Loucy (cell line): ENCODE results near the gene MAP7D2.

ENCODE experiments used
- H2AFZ ChIP-seq: fragments of 200-600 bp; sonication (generic); 2 replicates; pipeline ENCODE4 v1.6.0; 2016; ENCODE audit warnings: antibody characterized with exemption, mild to moderate bottlenecking, low read length, moderate library complexity
- H3F3A ChIP-seq: fragments of 200-600 bp; 2 replicates; pipeline ENCODE4 v1.6.0; 2016; ENCODE audit warnings: antibody characterized with exemption, low read depth, mild to moderate bottlenecking
- H3K27me3 ChIP-seq: fragments of 200-600 bp; sonication (generic); 2 replicates; pipeline ENCODE4 v1.6.1; 2014; ENCODE audit warnings: low read length, mild to moderate bottlenecking; ENCODE audit not compliant: insufficient read depth, poor library complexity, severe bottlenecking
- H3K36me3 ChIP-seq: fragments of 200-600 bp; sonication (generic); 2 replicates; pipeline ENCODE4 v1.6.1; 2016; ENCODE audit warnings: low read length; ENCODE audit not compliant: insufficient read depth
- H3K4me1 ChIP-seq: fragments of 200-600 bp; sonication (generic); 2 replicates; pipeline ENCODE4 v1.5.1; 2014; ENCODE audit warnings: low read length, mild to moderate bottlenecking; ENCODE audit not compliant: insufficient read depth, poor library complexity, severe bottlenecking
- H3K4me2 ChIP-seq: fragments of 200-600 bp; sonication (generic); 2 replicates; pipeline ENCODE4 v1.6.0; 2014; ENCODE audit warnings: antibody characterized with exemption, low read length, low read depth, mild to moderate bottlenecking; ENCODE audit not compliant: poor library complexity, severe bottlenecking
- H3K4me3 ChIP-seq: fragments of 200-600 bp; sonication (generic); 2 replicates; pipeline ENCODE4 v1.5.1; 2014; ENCODE audit warnings: low read length, mild to moderate bottlenecking, mixed read lengths; ENCODE audit not compliant: poor library complexity, severe bottlenecking
- H3K79me2 ChIP-seq: fragments of 200-600 bp; sonication (generic); 2 replicates; pipeline ENCODE4 v1.6.1; 2014; ENCODE audit warnings: low read length; ENCODE audit not compliant: insufficient read depth
- H3K9ac ChIP-seq: fragments of 200-600 bp; sonication (generic); 2 replicates; pipeline ENCODE4 v1.6.0; 2014; ENCODE audit warnings: mild to moderate bottlenecking, low read depth, low read length, moderate library complexity; ENCODE audit not compliant: poor library complexity, severe bottlenecking
- H3K9me2 ChIP-seq: fragments of 200-600 bp; sonication (generic); replicated peaks from 2 replicates; pipeline ENCODE4 v1.6.1; 2016; ENCODE audit warnings: low read depth, low read length, mixed read lengths
- H3K9me3 ChIP-seq: fragments of 200-600 bp; sonication (generic); 2 replicates; pipeline ENCODE4 v1.6.1; 2014; ENCODE audit warnings: mild to moderate bottlenecking, antibody characterized with exemption, low read length, low read depth; ENCODE audit not compliant: insufficient read depth
- H4K20me1 ChIP-seq: fragments of 200-600 bp; sonication (generic); 2 replicates; pipeline ENCODE4 v1.6.0; 2014; ENCODE audit warnings: antibody characterized with exemption, low read length, mild to moderate bottlenecking; ENCODE audit not compliant: insufficient read depth, poor library complexity, severe bottlenecking
- EZH2phosphoT487 ChIP-seq: fragments of 200-600 bp; IDR thresholded peaks from 2 replicates; pipeline ENCODE4 v1.6.1; 2018; ENCODE audit warnings: antibody characterized with exemption, mild to moderate bottlenecking, moderate library complexity, borderline replicate concordance
- TF ChIP-seq, protein P1 (sequence below): fragments of 200-600 bp; sonication (generic); conservative IDR thresholded peaks from 2 replicates; pipeline ENCODE4 v1.5.1; 2014; ENCODE audit warnings: mild to moderate bottlenecking, antibody characterized with exemption, low read length

MAP7D2 gene

DNA sequence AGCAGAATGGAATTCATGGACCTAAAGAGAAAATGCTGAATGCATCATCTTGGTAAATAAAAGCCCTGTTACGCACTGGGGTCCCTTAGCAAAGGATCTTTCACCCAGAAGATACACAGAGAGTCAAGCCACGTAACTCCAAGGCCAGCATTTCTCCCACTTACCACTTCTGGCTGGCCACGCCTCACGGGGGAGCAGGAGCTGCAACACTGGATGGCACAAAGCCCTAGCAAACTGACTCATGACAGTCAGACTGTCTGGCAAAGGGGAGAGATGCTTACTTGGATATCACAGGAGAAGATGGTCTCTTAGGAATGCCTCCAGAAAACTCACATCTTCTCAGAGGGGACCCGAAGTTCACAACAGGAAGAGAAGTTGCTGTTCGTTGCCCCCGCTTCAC, 74.5 kb downstream of the MAP7D2 start:
- no peaks in the 10 kb centered on the region for H3K9me2 ChIP-seq
- no peak overlapping the region for H3K4me2 ChIP-seq
- no peaks in the 10 kb centered on the region for H3K9me3 ChIP-seq
- H3K4me1 ChIP-seq = no peaks in the 10 kb centered on the region
- H3F3A ChIP-seq = no peaks in the 10 kb centered on the region
- no peak overlapping the region for H2AFZ ChIP-seq
- no peaks in the 10 kb centered on the region for H3K79me2 ChIP-seq
- no peak overlapping the region for H3K9ac ChIP-seq
- no peaks in the 10 kb centered on the region for H4K20me1 ChIP-seq
- no peak overlapping the region for H3K4me3 ChIP-seq
- no peaks in the 10 kb centered on the region for H3K27me3 ChIP-seq
- H3K36me3 ChIP-seq = no peaks in the 10 kb centered on the region
- TF ChIP-seq, protein P1, sequence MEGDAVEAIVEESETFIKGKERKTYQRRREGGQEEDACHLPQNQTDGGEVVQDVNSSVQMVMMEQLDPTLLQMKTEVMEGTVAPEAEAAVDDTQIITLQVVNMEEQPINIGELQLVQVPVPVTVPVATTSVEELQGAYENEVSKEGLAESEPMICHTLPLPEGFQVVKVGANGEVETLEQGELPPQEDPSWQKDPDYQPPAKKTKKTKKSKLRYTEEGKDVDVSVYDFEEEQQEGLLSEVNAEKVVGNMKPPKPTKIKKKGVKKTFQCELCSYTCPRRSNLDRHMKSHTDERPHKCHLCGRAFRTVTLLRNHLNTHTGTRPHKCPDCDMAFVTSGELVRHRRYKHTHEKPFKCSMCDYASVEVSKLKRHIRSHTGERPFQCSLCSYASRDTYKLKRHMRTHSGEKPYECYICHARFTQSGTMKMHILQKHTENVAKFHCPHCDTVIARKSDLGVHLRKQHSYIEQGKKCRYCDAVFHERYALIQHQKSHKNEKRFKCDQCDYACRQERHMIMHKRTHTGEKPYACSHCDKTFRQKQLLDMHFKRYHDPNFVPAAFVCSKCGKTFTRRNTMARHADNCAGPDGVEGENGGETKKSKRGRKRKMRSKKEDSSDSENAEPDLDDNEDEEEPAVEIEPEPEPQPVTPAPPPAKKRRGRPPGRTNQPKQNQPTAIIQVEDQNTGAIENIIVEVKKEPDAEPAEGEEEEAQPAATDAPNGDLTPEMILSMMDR = no peak
- no peak for TF ChIP-seq EZH2phosphoT487

DNA sequence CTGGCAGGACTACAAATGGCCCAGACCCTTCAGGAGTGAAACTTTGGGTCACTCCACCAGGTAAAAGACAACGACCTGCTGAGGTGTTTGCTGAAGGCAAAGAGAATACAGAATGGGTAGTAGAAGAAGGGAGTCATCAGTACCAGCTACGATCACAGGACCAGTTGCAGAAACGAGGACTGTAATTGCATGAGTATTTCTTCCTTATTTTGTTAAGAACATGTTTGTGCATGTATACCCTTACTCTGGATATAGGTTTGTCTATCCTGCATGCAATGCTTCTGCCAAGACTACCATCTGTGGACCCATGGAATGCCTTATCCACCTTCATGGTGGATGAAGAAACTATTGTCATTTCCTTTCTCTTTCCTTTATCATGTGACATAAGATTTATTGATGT, 77.7 kb downstream of the MAP7D2 start:
- H3K4me1 ChIP-seq = no peaks in the 10 kb centered on the region
- TF ChIP-seq, protein P1 = no peak
- TF ChIP-seq EZH2phosphoT487 = no peak

DNA sequence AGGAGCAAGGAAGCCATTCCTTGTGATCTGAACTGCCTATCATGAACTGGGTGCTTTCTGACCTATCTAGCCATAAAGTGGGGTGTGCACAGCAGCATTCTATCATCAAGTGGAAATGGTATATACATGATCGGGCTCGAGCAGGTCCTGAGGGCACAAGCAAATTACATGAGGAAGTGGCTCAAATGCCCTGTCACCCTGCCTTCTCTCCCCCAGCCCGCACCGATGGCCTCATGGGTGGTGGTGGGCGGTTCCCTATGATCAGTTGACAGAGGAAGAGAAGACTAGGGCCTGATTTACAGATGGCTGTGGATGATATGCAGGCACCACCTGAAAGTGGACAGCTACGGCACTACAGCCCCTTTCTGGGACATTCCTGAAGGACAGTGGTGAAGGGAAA, 79.5 kb downstream of the MAP7D2 start:
- TF ChIP-seq, protein P1 = no peak
- no peak for TF ChIP-seq EZH2phosphoT487
- no peak overlapping the region for H3K9ac ChIP-seq
- H3K9me3 ChIP-seq = no peaks in the 10 kb centered on the region
- no peak overlapping the region for H3K4me3 ChIP-seq
- H3K27me3 ChIP-seq = no peaks in the 10 kb centered on the region
- no peak overlapping the region for H2AFZ ChIP-seq
- no peaks in the 10 kb centered on the region for H3K9me2 ChIP-seq
- H4K20me1 ChIP-seq = no peaks in the 10 kb centered on the region
- H3F3A ChIP-seq = no peaks in the 10 kb centered on the region
- H3K79me2 ChIP-seq = no peaks in the 10 kb centered on the region
- peaks cover 9% of the 10 kb centered on the region for H3K4me1 ChIP-seq
- H3K36me3 ChIP-seq = no peaks in the 10 kb centered on the region
- no peak overlapping the region for H3K4me2 ChIP-seq

More for the DNA sequence above, 77.7 kb downstream of the MAP7D2 start:
- Histone ChIP-seq H3K9me3 (no peaks in the 10 kb centered on the region), H3K79me2 (no peaks in the 10 kb centered on the region), H3K9ac (no peak overlapping the region), H3K9me2 (no peaks in the 10 kb centered on the region), H3K36me3 (no peaks in the 10 kb centered on the region), H2AFZ (no peak overlapping the region), H3F3A (no peaks in the 10 kb centered on the region), H3K4me3 (no peak overlapping the region), H4K20me1 (no peaks in the 10 kb centered on the region), H3K4me2 (no peak overlapping the region), H3K27me3 (no peaks in the 10 kb centered on the region)
